NCI-H2196 (cell line): ENCODE data around the gene LRRC3C.
"Not testable (repeated sequence)": the region's sequence is repeated elsewhere in the genome, so short reads cannot be mapped to it uniquely, and the experiment has no call there.

ENCODE experiments used
- DNase-seq: peaks from one replicate; lab custom pipeline; 2025; ENCODE audit not compliant: unreplicated experiment; lab: John Stamatoyannopoulos, UW

LRRC3C gene

GRCh38 chr17:39927101-39927928, at the start of gene LRRC3C, which contains the start of gene ORMDL3:
TSS of gene LRRC3C (plus strand) at chr17:39927732. CDS start at chr17:39941524, 13,792 bp downstream.
TSS of gene ORMDL3 (minus strand) at chr17:39927601. CDS start at chr17:39924203, 3,398 bp downstream.
- peak; percentile 79 for DNase-seq

GRCh38 chr17:39886102-39886501, 41.4 kb upstream of the LRRC3C start:
- not testable (repeated sequence) for DNase-seq

- no peak for DNase-seq
Measured at GRCh38 chr17:39887078-39887477, 40.5 kb upstream of the LRRC3C start.

- no peak for DNase-seq
Measured at GRCh38 chr17:39889200-39889599, 38.3 kb upstream of the LRRC3C start.

GRCh38 chr17:39894681-39895376, 32.7 kb upstream of the LRRC3C start:
- DNase-seq = no peak

- DNase-seq = no peak
Measured at GRCh38 chr17:39898088-39898487, 29.4 kb upstream of the LRRC3C start.

GRCh38 chr17:39899215-39899614, 28.3 kb upstream of the LRRC3C start:
- DNase-seq = no peak

- not testable (repeated sequence) for DNase-seq
Measured at GRCh38 chr17:39902027-39902426, 25.5 kb upstream of the LRRC3C start.

- DNase-seq = no peak
Measured at GRCh38 chr17:39903158-39903884, 24.2 kb upstream of the LRRC3C start.

- no peak for DNase-seq
Measured at GRCh38 chr17:39904990-39905288, 22.6 kb upstream of the LRRC3C start.

GRCh38 chr17:39908789-39909352, 18.7 kb upstream of the LRRC3C start:
- no peak for DNase-seq

GRCh38 chr17:39913989-39914388, 13.5 kb upstream of the LRRC3C start:
- DNase-seq = no peak

- no peak for DNase-seq
Measured at GRCh38 chr17:39915559-39915958, 12.0 kb upstream of the LRRC3C start.

GRCh38 chr17:39916918-39917317, 10.6 kb upstream of the LRRC3C start:
- no peak for DNase-seq

- no peak for DNase-seq
Measured at GRCh38 chr17:39919087-39919683, 8.3 kb upstream of the LRRC3C start.

- DNase-seq = no peak
Measured at GRCh38 chr17:39920218-39921210, 7.0 kb upstream of the LRRC3C start.

GRCh38 chr17:39921323-39921722, 6.2 kb upstream of the LRRC3C start:
- no peak for DNase-seq

GRCh38 chr17:39922006-39922405, 5.5 kb upstream of the LRRC3C start:
- no peak for DNase-seq

- no peak for DNase-seq
Measured at GRCh38 chr17:39923230-39923629, 4.3 kb upstream of the LRRC3C start.
